Suprapubic skin (tissue), 4 donors: Measurements from ENCODE around the gene PRKCE. TPM values are rescaled to one million over a fixed set of nuclear protein-coding genes. Genes with fewer than 3 reads are reported as not detected.
A peak's percentile ranks its signal among the peaks of the same experiment; 100 is the strongest.

ENCODE experiments used
- DNase-seq, 2 donors: peaks; one replicate each; pipeline ENCODE4 v3.0.0-alpha.2; 2019; ENCODE audit warnings: low spot score in 2 of 2
- H3K27ac ChIP-seq: fragments of 200-600 bp; sonication (generic); one replicate; pipeline ENCODE4 v1.5.1; 2019
- H3K27me3 ChIP-seq: fragments of 200-600 bp; sonication (generic); one replicate; pipeline ENCODE4 v1.5.1; 2019
- H3K36me3 ChIP-seq: fragments of 200-600 bp; sonication (generic); one replicate; pipeline ENCODE4 v1.5.1; 2019
- H3K4me1 ChIP-seq: fragments of 200-600 bp; sonication (generic); one replicate; pipeline ENCODE4 v1.5.1; 2019
- H3K4me3 ChIP-seq: fragments of 200-600 bp; sonication (generic); one replicate; pipeline ENCODE4 v1.5.1; 2019; ENCODE audit warnings: mild to moderate bottlenecking
- H3K9me3 ChIP-seq: fragments of 200-600 bp; sonication (generic); one replicate; pipeline ENCODE4 v1.5.1; 2019
- CTCF ChIP-seq, 2 donors: fragments of 200-600 bp in 1 of 2; fragments of 450-650 bp in 1 of 2; sonication (generic) in 1 of 2; IDR thresholded peaks; one replicate each; pipeline ENCODE4 v1.5.1; 2016 to 2019; ENCODE audit warnings: antibody characterized with exemption in 2 of 2, mild to moderate bottlenecking in 1 of 2, moderate library complexity in 1 of 2
- EP300 ChIP-seq: sonication (generic); formaldehyde crosslinking; IDR thresholded peaks from one replicate; pipeline ENCODE4 v1.6.1; 2017; ENCODE audit warnings: antibody characterized with exemption
- POLR2A ChIP-seq, 2 donors: fragments of 450-650 bp; IDR thresholded peaks; one replicate each; pipeline ENCODE4 v1.6.1; 2017; ENCODE audit warnings: antibody characterized with exemption in 2 of 2, mild to moderate bottlenecking in 2 of 2, moderate library complexity in 2 of 2
- POLR2AphosphoS5 ChIP-seq, 3 donors: sonication (generic); formaldehyde crosslinking; IDR thresholded peaks; one replicate each; pipeline ENCODE4 v1.6.1; 2017; ENCODE audit warnings: antibody characterized with exemption in 3 of 3
- WGBS: methylation state at CpG from one replicate; pipeline ENCODE4 v1.1.5; 2018; 5-methylcytosine and 5-hydroxymethylcytosine counted together
- total RNA-seq, 4 donors: library from RNA; depleted of rRNA; stranded (reverse); fragments of >200 nt; gene quantifications; one replicate each; pipeline ENCODE4 v1.1.0, GENCODE V29; 2016

PRKCE gene
- total RNA-seq, 4 donors from 2014 or later: 7.9 to 18.3 (median 12.5) TPM

- 50% methylated on average over 7 of the region's 7 CpGs for WGBS
- Histone ChIP-seq H3K9me3 (no peaks in the 10 kb centered on the region), H3K36me3 (no peaks in the 10 kb centered on the region), H3K4me1 (peaks cover 26% of the 10 kb centered on the region), H3K27me3 (no peaks in the 10 kb centered on the region), H3K4me3 (no peak overlapping the region), H3K27ac (no peak overlapping the region)
- no peak for TF ChIP-seq EP300
- TF ChIP-seq POLR2AphosphoS5 (IDR thresholded peaks at IDR 0.05): no peak
- TF ChIP-seq CTCF (IDR thresholded peaks at IDR 0.05): no peak
- TF ChIP-seq POLR2A (IDR thresholded peaks at IDR 0.05): no peak
- DNase-seq: no peak
Measured at GRCh38 chr2:45776160-45776955, 124.9 kb downstream of the PRKCE start.

GRCh38 chr2:45777996-45778719 lies 126.7 kb downstream of the PRKCE start:
- H3K4me1 ChIP-seq: peaks cover 21% of the 10 kb centered on the region
- no peaks in the 10 kb centered on the region for H3K9me3 ChIP-seq
- no peaks in the 10 kb centered on the region for H3K36me3 ChIP-seq
- H3K27ac ChIP-seq: no peak overlapping the region
- no peak for DNase-seq
- no peak overlapping the region for H3K4me3 ChIP-seq
- TF ChIP-seq CTCF (IDR thresholded peaks at IDR 0.05) (no peak), POLR2A (IDR thresholded peaks at IDR 0.05) (no peak), POLR2AphosphoS5 (IDR thresholded peaks at IDR 0.05) (no peak), EP300 (no peak)
- WGBS: 85% methylated on average over 9 of the region's 10 CpGs
- H3K27me3 ChIP-seq: no peaks in the 10 kb centered on the region

- Histone ChIP-seq H3K9me3 (no peaks in the 10 kb centered on the region), H3K27ac (no peak overlapping the region), H3K27me3 (no peaks in the 10 kb centered on the region), H3K36me3 (no peaks in the 10 kb centered on the region), H3K4me1 (peaks cover 25% of the 10 kb centered on the region), H3K4me3 (no peak overlapping the region)
- 69% methylated on average over 11 of the region's 11 CpGs for WGBS
- TF ChIP-seq CTCF (IDR thresholded peaks at IDR 0.05) (peak; percentile 62 to 69), POLR2A (IDR thresholded peaks at IDR 0.05) (no peak)
- DNase-seq: peak; percentile 74 to 85
Measured at GRCh38 chr2:45778720-45779171, 127.3 kb downstream of the PRKCE start.

GRCh38 chr2:45780541-45781463 lies 129.3 kb downstream of the PRKCE start:
- no peak for DNase-seq
- Histone ChIP-seq H3K4me1 (peaks cover 22% of the 10 kb centered on the region), H3K4me3 (no peak overlapping the region), H3K27ac (no peak overlapping the region), H3K36me3 (no peaks in the 10 kb centered on the region), H3K27me3 (no peaks in the 10 kb centered on the region), H3K9me3 (no peaks in the 10 kb centered on the region)
- no peak for TF ChIP-seq POLR2AphosphoS5 (IDR thresholded peaks at IDR 0.05)
- TF ChIP-seq CTCF (IDR thresholded peaks at IDR 0.05): no peak
- TF ChIP-seq POLR2A (IDR thresholded peaks at IDR 0.05): no peak
- TF ChIP-seq EP300: no peak
- 81% methylated on average over 10 of the region's 10 CpGs for WGBS
